GM18873 (cell line): ENCODE data around the gene INPP5D.
"Not testable (repeated sequence)": the region's sequence is repeated elsewhere in the genome, so short reads cannot be mapped to it uniquely, and the experiment has no call there.

ENCODE experiments used
- ATAC-seq: cut with Tn5 transposase; IDR thresholded peaks from one replicate; pipeline ENCODE4 v1.9.1; 2021; ENCODE audit warnings: mild to moderate bottlenecking, moderate library complexity, moderate number of reproducible peaks; ENCODE audit not compliant: unreplicated experiment, low FRiP score

The INPP5D gene

GRCh38 chr2:233112776-233113452, 52.8 kb downstream of the INPP5D start:
- ATAC-seq, result no peak

DNA sequence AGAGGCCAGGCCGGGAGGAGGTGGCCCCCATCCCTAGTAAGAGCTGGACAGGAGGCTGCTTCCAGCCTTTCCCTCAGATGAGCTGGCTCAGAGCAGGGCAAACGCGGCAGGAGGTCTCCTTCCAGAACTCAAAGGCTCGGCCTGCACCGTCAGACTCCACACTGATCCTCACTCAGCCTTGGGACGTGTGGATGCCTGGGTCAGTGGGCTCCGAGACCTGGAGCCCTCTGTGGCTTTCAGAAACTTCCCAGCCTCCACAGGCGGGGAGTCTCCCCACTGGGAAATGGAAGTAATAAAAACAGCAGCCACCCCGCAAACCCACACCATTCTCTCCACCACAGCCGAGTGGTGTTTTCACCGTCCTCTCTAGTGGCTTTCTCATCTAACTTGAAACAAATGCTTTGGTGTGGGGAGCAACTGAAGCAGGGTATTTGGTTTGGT, 54.3 kb downstream of the INPP5D start:
- no peak for ATAC-seq

GRCh38 chr2:233115121-233115520, 55.0 kb downstream of the INPP5D start:
- ATAC-seq, result no peak

DNA sequence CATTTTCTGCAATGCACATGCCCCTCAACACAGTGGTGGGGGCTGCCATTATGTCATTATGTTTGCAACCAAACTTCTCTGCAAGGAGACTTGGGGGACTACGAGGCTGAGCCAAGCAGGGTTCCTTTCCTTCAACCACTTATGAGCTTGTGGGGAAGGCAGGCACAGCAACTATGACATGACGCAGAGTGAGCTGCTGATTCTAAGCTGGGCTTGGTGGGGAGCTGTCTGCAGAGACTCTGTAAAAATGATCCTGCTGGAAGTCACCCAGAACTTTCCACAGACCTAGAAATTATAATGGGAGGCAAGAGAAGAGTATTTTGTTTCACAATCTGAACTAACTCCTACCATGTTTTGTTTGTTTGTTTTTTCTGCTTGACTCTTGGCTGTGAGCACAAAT, 55.6 kb downstream of the INPP5D start:
- no peak for ATAC-seq

GRCh38 chr2:233116946-233117345, 56.8 kb downstream of the INPP5D start:
- ATAC-seq, result no peak

DNA sequence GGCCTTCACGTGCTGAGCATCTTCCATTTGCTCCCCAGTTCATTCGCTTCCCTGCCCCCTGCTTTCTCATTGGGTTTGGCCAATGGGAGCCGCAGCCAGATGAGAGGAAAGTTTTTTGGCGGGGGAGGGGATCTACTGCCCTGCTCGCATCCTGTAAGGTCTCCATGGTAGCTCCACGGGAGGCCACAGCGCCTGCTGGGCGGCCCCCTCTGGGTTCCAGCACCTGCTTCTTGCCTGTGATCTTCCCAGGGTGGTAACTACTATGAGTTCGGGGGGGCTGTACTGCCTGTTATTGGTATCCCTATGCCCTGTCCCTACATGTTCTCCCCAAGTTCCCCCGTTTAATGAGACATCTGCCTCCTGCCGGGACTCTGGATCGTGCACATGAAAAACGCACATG, 57.2 kb downstream of the INPP5D start:
- ATAC-seq, result no peak

- no peak for ATAC-seq
These were observed 57.9 kb downstream of the INPP5D start for GRCh38 chr2:233117811-233118647.

GRCh38 chr2:233118648-233119000, 58.5 kb downstream of the INPP5D start:
- no peak for ATAC-seq

- no peak for ATAC-seq
These were observed 59.0 kb downstream of the INPP5D start for GRCh38 chr2:233119123-233119522.

DNA sequence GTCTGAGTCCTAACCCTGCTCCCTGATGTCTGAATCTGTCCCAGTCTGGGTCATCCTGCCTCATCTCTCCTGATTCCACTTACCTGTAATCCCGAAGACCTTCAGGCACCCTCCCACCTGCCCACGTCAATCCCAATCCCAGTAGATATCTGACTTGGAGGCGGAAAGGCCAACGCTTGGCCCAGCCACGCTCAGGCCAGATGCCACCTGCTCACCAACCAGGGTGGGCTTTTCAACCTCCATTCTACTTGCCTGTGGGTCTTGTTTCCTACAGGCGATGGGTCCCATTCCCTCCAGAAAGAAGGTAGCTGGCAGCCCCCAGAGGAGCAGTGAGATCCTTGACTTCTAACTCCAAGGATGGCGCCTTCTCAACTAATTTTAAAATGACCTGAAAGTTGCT, 59.7 kb downstream of the INPP5D start:
- ATAC-seq, result no peak

DNA sequence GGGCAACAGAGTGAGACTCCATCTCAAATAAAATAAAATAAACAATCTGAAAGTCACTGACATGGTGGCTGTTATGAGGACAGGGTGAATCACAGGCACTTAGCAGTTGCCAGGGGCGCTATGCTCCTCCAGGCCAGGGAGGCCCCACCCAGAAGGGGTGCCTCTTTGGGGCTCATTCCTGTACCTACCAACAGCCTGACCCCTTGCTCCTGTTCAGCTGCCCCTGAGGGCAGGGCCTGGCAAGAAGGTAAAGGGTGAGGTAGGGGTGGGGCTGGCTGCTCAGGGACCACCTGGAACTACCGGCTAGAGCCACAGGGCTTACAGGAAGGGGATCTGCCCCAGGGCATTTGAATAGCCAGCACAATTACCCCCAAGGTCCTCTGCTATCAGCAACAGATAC, 60.3 kb downstream of the INPP5D start:
- no peak for ATAC-seq

DNA sequence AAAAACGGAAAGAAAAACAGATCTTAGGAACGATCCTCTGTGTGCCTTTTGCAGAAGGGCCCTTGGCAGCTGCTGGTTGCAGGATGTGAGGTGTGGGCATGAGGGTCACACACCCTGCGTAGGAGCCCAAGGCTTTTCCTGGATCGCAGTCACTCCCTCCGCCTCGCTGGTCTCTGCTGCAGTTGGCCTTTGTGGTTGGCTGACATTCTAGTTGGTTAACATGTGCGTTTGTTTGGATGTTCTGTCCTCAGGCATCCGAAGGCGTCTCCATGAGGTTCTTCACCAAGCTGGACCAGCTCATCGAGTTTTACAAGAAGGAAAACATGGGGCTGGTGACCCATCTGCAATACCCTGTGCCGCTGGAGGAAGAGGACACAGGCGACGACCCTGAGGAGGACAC, 61.7 kb downstream of the INPP5D start:
- ATAC-seq, result no peak

GRCh38 chr2:233122541-233122940, 62.4 kb downstream of the INPP5D start:
- no peak for ATAC-seq

GRCh38 chr2:233123576-233123975, 63.4 kb downstream of the INPP5D start:
- ATAC-seq, result not testable (repeated sequence)

DNA sequence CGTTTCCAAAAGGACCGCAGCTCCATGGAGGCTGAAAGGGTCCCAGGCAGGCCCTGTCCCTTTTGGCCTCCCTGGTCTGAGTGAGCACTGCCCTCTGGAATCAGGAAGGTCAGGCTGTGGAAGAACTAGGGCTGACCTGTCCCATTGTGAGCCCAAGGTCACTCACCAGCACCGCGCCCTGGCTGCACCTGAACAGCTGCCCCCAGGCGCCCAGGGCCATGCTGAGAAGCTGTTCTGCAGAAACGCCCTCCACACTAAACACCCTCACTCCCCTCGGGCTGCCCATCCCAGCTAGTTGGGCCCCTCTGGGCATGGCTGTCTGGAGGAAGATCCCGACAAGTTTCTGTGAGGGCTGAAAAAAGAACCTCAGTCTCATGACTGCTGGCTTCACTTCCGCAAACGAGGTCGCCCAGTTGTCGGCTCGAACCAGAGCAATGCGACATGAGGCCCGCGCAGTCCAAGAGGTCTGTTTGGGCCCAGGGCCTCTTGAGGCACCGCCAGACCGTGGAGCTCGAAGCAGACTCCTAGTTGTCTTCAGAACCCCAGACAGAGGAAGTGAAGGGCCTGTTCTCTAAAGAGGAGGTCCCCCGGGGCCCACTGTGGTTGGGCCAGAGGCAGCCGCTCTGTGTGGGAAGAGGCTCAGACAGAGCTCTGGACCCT, 64.4 kb downstream of the INPP5D start:
- peak; percentile 61 for ATAC-seq

DNA sequence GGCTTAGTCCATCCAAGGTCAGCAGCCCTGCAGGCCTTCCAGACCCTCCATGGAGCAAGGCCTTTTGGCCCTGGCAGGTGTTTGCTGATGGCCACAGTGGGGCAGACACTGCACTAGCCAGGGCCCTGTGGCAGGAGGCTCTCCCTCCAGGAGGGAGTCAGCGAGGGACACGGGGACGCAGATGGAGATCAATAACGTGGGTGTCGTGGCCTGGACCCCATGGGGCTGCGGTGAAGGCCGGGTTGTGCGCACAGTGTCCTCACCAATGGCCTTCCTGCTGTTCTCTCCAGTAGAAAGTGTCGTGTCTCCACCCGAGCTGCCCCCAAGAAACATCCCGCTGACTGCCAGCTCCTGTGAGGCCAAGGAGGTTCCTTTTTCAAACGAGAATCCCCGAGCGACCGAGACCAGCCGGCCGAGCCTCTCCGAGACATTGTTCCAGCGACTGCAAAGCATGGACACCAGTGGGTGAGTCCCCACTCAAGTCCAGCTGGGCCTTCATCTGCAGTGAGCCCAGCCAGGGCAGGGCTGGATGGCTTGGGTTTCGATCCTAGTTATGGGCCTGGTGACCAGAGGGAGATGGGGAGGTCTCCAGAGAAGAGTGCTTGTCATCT, 65.4 kb downstream of the INPP5D start:
- ATAC-seq, result no peak

DNA sequence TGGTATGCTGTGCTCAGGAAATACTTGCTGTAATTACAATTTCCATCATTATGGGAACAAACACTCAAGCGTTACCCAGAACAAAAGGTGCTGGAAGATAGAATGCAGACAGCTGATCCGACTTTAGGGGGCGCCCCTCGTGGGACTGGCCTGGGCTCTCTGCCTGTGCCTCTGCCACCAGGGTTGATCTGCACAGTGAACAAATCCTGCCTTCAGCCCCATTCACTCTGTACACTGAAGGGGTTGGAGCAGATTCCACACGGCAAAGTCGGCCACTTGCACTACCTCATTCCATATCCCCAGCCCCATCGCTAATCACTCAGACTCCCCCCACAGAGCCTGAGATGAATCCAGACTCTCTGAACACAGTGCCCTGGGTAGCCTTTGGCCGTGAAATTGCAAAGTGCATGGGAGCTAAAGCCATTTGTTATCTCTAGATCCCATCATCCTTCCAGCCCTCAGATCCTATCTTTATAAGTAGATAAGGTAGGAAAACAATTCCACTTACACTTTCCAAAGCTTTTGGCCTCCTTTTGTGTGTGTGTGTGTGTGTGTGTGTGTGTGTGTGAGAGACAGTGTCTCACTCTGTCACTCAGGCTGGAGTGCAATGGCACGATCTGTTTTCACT, 69.3 kb downstream of the INPP5D start:
- no peak for ATAC-seq

DNA sequence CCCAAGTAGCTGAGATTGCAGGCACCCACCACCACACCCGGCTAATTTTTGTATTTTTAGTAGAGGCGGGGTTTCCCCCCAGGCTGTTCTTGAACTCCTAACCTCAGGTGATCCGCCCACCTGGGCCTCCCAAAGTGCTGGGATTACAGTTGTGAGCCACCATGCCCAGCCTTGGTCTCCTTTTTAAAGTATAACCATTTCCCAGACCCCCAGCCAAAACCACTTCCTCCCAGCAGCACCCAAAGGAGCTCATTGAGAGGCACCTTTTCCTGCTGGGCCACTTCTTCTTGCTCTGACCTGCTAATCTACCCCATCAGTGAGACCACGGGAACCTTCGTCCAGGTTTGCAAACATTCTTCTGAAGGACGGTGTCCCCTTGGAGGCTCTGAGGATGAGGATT, 69.9 kb downstream of the INPP5D start:
- no peak for ATAC-seq

GRCh38 chr2:233130481-233131020, 70.4 kb downstream of the INPP5D start:
- no peak for ATAC-seq

DNA sequence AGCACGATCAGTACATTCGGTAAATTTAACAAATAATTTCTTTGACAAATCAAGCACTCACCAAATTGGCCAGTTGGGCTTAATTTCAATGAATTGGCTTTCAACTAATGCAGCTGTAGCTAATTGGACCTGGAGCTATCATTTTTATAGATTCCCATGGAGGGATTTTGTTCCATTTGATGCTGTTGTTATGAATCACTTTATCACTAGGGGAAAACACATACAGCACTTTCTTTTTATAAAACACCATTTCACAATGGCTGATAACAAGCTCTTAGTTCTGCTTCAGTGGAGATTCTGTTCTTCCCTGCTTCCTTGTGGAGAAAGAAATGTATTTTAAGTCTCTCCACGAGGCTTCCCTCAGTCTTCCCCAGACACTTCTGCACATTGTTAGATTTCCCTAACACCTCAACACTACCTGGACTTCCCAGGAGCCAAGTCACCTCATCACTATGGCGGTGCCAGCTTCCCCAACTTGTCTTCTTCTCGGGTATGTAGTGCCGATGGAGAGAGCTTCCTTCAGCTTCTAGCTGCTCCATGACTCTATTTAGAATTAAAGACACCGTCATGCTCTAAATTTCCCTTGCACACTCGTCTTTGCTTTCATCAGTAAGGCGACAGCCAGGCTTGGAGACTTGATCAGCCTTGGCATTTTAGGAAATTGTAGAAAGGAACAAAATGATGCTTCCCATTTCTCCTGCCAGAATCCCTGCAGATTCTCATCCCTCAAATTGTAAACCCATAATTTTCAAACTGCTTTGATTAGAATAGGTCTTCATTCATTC, 72.0 kb downstream of the INPP5D start:
- no peak for ATAC-seq
